ENCODE data around the gene NMU.

- TF ChIP-seq, protein P1, sequence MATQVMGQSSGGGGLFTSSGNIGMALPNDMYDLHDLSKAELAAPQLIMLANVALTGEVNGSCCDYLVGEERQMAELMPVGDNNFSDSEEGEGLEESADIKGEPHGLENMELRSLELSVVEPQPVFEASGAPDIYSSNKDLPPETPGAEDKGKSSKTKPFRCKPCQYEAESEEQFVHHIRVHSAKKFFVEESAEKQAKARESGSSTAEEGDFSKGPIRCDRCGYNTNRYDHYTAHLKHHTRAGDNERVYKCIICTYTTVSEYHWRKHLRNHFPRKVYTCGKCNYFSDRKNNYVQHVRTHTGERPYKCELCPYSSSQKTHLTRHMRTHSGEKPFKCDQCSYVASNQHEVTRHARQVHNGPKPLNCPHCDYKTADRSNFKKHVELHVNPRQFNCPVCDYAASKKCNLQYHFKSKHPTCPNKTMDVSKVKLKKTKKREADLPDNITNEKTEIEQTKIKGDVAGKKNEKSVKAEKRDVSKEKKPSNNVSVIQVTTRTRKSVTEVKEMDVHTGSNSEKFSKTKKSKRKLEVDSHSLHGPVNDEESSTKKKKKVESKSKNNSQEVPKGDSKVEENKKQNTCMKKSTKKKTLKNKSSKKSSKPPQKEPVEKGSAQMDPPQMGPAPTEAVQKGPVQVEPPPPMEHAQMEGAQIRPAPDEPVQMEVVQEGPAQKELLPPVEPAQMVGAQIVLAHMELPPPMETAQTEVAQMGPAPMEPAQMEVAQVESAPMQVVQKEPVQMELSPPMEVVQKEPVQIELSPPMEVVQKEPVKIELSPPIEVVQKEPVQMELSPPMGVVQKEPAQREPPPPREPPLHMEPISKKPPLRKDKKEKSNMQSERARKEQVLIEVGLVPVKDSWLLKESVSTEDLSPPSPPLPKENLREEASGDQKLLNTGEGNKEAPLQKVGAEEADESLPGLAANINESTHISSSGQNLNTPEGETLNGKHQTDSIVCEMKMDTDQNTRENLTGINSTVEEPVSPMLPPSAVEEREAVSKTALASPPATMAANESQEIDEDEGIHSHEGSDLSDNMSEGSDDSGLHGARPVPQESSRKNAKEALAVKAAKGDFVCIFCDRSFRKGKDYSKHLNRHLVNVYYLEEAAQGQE (IDR thresholded peaks at IDR 0.05; ENCODE audit: low read depth, low read length): no peak
- TF ChIP-seq, protein P2, sequence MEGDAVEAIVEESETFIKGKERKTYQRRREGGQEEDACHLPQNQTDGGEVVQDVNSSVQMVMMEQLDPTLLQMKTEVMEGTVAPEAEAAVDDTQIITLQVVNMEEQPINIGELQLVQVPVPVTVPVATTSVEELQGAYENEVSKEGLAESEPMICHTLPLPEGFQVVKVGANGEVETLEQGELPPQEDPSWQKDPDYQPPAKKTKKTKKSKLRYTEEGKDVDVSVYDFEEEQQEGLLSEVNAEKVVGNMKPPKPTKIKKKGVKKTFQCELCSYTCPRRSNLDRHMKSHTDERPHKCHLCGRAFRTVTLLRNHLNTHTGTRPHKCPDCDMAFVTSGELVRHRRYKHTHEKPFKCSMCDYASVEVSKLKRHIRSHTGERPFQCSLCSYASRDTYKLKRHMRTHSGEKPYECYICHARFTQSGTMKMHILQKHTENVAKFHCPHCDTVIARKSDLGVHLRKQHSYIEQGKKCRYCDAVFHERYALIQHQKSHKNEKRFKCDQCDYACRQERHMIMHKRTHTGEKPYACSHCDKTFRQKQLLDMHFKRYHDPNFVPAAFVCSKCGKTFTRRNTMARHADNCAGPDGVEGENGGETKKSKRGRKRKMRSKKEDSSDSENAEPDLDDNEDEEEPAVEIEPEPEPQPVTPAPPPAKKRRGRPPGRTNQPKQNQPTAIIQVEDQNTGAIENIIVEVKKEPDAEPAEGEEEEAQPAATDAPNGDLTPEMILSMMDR (IDR thresholded peaks at IDR 0.05): no peak
- TF ChIP-seq EP300 (IDR thresholded peaks at IDR 0.05; ENCODE audit: borderline replicate concordance in 1 of 2, low read depth in 1 of 2, low read length in 1 of 2) (no peak), RXRA (IDR thresholded peaks at IDR 0.05; ENCODE audit: borderline replicate concordance, low read depth) (no peak), GATA2 (CRISPR knock-in tag; IDR thresholded peaks at IDR 0.05) (no peak), GABPA (IDR thresholded peaks at IDR 0.05; ENCODE audit: low read depth) (no peak), SMC3 (IDR thresholded peaks at IDR 0.05; ENCODE audit: low read depth, low read length) (no peak), SIN3A (IDR thresholded peaks at IDR 0.05; ENCODE audit: borderline replicate concordance, low read depth, low read length) (no peak), POLR2AphosphoS5 (IDR thresholded peaks at IDR 0.05; ENCODE audit: low read depth, low read length) (no peak)
- TF ChIP-seq, protein P3, sequence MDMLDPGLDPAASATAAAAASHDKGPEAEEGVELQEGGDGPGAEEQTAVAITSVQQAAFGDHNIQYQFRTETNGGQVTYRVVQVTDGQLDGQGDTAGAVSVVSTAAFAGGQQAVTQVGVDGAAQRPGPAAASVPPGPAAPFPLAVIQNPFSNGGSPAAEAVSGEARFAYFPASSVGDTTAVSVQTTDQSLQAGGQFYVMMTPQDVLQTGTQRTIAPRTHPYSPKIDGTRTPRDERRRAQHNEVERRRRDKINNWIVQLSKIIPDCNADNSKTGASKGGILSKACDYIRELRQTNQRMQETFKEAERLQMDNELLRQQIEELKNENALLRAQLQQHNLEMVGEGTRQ (IDR thresholded peaks at IDR 0.05; ENCODE audit: borderline replicate concordance, low read depth, low read length): no peak
Measured at GRCh38 chr4:55610381-55610780, 25.7 kb downstream of the NMU start.
